SIG-M5 treated with dmso at 0.1 percent for 504 hours (cell line): Measurements from ENCODE around the gene CLCA1.

Source experiments
- DNase-seq: peaks from one replicate; lab custom pipeline; 2025; ENCODE audit not compliant: unreplicated experiment; lab: John Stamatoyannopoulos, UW

Gene CLCA1

GRCh38 chr1:86460998-86461397 is 7.7 kb upstream of the CLCA1 start:
- no peak for DNase-seq

DNA sequence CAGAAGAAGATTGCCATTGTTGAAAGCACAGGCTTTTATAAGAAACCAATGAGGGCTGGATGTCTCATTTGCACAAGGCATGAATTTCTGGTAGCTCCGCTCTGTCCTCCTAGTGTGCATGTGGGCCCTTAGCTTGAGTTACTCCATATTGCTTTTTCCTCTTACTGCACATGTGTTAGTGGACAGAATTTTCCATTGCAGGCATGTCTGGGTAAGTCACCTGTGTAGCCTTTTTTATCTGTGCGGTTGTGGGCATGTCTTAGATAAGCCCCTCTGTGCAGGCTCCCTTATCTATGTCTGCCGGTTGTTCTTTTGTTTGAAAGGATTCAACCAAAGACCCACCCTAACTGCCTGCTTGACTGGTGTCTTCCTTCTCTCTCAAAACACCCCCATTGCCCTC is 7.2 kb upstream of the CLCA1 start:
- DNase-seq = no peak

DNA sequence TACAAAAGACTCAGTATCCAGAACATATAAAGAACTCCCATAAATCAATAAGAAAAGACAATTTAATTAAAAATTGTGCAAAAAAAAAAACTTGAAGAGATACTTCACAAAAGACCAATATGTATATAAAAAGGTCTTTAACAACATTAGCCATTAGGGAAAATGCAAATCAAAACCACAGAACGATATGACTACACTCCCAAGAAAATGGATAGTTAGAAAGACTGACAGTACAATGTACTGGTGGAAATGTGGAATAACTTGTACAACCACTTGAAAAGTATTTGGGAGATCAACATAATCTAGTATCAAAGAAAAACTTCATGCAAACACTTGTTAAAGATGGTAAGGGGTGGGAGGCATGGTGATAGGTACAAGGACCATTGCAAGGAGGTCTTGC is 3.9 kb upstream of the CLCA1 start:
- no peak for DNase-seq

GRCh38 chr1:86466109-86466844 is 2.5 kb upstream of the CLCA1 start:
- no peak for DNase-seq

DNA sequence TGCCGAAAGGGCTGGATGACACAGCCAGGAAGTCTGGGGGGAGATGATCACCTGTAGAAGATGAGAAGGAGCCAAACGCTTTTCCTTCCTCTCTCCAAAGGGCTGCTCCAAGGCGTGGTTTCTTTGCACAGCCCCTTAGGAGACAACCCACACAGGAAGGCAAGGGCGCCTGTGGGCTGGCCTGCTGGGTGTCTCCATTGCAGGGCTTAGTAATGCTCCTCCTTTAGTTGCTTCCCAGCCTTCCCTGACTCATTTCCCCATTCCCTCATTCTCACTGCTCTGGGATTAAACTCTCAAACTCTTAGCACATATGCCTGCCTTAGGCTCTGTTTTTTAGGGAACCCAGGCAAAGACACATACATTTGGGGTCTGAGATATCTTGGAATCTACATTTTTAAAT is 1.7 kb upstream of the CLCA1 start:
- no peak for DNase-seq

DNA sequence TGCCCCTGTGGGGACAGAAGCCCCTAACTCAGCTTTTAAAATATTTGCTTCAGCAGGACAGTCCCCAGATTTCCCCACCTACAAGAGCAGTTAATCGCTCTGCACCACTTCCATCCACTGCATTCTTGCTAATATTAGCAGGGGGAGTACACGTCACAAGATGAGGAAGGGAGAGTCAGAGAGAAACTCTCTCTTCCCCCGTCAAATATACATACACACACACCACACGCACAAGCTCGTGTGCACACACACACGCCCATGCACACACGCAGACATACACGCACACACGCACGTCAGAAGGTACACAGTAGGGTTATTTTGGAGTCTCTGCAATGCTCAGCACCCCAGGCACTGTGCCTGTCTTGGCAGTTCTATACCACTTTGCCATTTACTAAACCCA is 2.1 kb downstream of the CLCA1 start:
- no peak for DNase-seq

DNA sequence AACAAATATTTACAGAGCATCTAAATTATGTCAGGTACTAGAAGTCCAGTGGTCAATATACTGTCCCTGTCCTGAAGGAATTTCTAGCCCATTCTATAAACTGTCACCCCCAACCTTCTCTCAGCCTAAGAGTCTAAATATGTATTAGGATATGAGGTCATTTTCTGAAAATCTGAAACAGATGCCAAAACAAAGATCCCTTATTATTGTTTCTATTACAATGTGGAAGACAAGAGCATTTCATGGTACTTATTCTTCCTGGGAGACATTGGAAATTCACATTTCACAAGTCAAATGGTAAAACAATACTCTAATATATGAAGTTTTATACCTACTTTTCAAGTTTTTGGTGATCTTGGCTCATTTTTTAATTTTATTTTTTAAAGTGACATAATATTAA is 2.6 kb downstream of the CLCA1 start:
- no peak for DNase-seq

- DNase-seq = no peak
Observed at GRCh38 chr1:86472152-86472551, 3.4 kb downstream of the CLCA1 start.

DNA sequence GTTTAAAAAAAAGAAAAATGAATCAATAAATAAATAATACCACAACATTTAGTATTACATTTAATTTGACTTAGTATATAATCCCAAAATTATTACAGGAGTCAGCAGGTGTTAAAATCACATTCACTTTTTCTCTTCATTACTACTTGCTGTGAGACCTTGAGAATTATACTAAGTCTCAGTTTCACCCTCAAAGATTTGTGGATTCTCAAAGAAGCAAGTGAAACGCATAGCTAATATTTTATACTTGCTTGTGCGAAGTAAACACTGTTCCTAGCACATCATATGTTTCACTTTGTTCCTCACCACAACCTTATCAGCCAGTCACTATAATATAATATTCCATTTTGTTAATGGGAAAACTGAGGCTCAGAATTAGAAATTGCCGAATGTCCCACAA is 4.0 kb downstream of the CLCA1 start:
- DNase-seq = no peak

DNA sequence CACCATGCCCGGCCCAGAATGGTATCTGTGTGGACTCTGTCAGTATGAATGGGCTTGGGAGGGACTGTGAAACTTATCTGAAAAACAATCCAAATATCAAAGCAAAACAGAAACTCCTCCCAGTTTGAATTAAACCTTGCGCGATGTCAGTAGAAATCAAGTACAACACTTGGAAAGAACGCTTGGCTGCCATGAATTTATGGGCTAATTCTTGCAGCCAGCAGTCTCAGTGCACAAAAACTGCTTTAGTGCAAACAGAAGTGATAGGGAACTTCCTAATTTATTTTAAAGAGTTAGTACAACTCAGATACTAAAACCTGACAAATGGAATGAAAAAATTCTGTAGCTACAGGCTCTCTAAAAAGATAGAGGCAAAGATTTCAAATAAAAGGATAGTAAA is 8.5 kb downstream of the CLCA1 start:
- no peak for DNase-seq

GRCh38 chr1:86477682-86478081 is 9.0 kb downstream of the CLCA1 start:
- no peak for DNase-seq

DNA sequence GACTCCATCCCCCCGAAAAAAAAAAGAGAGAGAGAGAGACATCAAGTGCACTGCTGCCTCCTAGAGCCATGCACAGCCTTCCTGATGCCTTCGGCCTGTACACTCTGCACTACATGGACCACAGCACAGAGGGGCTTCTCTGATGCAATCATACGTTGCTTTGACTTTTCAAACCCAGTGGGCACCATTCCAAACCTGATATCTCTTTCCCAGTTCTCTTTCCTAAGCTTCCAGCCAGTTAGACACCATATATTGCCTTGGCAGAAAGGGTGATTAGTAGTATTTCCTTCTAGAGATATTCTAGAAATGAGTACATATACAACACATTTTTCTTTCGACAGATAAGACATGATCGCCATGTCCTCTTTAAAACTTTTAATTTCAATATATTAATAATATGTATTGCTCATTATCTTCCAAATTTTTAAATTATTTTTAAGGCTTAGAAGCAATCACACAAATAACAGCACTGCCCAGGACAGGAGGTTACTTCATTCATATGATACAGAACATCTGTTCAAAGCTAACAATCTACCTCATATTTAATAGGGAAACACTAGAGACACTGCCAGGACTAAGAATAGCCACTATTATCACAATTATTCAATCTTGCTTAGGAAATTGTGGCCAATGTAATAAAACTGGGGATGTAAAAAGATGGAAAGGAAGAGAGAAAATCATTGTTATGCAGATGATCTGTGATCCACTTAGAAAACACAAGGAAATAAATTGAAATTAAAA is 9.9 kb downstream of the CLCA1 start:
- no peak for DNase-seq

DNA sequence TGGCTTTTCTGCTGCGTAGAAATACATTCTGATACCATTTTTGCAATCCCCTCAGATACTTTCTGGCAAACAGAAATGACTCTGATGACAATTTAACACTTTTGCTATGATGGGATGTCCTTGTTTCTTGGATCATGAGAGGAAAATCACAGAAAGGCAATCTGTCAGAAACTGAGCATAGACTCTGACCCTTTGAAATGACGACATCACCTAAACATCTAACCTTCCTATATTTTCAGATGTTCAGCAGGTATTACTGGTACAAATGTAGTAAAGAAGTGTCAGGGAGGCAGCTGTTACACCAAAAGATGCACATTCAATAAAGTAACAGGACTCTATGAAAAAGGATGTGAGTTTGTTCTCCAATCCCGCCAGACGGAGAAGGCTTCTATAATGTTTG is 13.2 kb downstream of the CLCA1 start:
- DNase-seq = no peak

- DNase-seq = no peak
Observed at GRCh38 chr1:86487131-86487810, 18.5 kb downstream of the CLCA1 start.

DNA sequence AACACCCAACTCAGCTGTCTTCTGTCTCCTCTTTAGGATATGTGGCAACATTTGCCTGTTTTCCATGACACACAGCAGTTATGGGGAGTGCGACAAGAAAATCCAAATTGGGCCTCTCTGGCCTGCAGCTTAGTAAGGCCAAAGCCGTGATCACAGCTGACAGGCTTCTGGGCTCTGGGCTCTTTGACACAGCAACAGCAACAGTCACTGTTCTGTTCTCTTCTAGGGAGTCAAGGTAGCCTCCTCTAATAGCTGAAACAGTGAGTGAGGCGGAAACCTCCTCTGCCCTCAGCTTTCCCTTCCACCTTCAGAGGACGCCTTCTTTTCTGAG is 19.0 kb downstream of the CLCA1 start:
- DNase-seq = no peak

GRCh38 chr1:86489242-86489878 is 20.6 kb downstream of the CLCA1 start:
- DNase-seq = no peak

DNA sequence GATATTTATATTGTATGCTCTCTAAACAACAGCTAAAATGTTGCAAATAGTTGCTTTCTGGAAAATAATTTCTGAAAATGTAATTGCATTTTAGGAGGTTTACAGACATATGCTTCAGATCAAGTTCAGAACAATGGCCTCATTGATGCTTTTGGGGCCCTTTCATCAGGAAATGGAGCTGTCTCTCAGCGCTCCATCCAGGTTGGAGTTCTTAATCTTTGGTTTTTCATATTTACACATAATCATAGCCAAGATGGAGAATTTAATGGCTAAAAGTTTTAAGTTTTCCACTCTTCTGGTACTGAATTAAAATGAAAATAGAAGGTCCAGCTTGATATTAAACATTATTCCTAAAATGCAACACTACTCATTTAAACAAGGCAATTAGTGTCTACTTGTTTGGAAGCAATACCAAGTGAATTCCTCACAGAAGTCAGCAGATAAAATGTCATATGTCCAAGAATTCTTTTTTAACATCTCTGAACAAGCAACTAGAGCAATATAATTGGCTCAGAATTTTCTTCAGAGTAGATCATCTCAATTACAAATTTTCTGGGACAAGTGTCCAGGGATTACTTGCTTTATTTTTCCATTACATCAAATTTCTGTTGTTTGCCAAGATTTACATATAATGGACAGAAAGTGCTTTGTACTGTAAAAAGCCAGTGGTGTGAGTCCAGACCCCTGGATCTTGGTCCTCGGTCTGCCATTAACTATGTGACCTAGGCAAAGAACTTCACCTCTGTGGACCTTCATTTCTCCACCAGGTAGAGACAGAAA is 22.6 kb downstream of the CLCA1 start:
- no peak for DNase-seq

DNA sequence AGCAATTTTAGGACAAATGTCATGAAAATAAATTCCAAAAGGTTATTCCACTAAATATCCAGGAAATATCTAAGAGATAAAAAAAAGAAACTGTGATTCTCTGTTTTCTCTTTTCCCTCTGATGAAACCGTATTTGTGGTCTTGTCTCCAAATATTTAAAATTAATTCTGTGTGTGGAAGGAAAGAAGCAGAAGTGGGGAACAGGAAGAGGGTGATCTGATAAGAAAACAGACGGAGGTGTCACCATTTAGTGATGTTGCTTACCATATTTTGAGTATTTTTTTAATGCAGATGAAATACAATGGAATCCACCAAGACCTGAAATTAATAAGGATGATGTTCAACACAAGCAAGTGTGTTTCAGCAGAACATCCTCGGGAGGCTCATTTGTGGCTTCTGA is 29.6 kb downstream of the CLCA1 start:
- no peak for DNase-seq

- DNase-seq = peak; percentile 77
Observed at GRCh38 chr1:86499987-86500593, 31.4 kb downstream of the CLCA1 start.

DNA sequence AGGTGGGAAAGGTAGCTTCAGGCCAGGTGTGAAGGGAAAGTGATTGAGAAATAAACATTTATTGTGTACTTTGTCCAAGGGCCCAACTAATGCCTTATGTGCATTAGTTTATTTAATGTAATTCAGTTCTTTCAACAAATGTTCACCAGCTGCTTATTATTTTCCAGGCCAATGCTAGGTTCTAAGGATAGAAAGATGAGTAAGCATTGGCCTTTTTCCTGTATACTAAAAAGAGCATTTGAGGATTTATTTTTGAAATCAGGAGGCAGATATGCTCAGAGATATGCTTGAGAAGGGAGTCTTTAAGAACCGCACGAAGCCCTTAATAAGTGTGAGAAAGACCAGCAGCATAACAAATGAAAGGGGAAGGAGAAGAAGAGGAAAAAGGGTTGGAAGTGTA is 32.0 kb downstream of the CLCA1 start:
- no peak for DNase-seq
